GM19351 (cell line): ENCODE results near the gene A1BG.

Source experiments
- ATAC-seq: cut with Tn5 transposase; IDR thresholded peaks from one replicate; pipeline ENCODE4 v1.9.1; 2021; ENCODE audit warnings: mild to moderate bottlenecking, moderate library complexity; ENCODE audit not compliant: unreplicated experiment

The A1BG gene

DNA sequence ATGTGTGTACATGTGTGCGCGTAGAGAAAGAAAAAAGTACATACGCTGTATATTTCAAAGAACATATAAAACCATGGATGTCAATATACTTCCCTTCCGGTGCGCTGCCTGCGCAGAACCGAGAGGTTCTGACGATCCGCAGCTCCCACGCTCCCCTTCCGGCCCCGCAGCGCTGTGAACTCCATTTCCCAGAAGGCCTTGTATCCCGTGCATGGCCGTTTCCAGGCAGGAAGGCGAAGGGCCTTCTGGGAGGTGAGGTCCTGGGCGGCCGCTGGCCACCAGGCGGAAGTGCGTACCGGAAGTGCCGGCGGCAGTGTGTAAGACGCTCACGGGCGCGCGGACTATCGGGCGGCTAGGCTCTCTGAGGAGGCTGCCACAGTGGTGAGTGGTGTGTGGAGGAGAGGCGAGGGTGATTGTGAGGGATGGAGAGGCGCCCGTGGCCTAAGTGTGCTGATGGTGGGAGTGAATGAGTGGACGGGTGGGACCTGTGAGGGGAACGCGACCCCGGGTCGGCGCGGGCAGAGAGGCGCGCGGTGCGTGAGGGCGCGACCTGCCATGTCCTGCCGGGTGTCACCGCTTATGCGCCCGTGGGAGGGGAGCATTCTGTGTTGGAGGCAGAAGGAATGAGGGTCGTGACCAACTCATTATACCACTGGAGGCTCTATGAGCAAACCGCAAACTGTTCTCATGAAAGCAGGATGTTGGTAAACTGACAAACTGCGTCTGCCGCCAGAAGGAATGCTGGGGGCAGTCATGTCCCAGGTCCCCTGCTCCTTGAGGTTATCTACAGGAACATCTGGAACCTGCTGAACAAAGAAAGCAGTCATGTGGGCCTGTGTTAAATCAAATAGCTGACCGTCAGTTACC lies 48.0 kb downstream of the A1BG start, which contains the start of gene ERVK3-1:
TSS of gene ERVK3-1 (plus strand) at position 313 of the 867 bp plus-strand sequence. CDS start 6,792 bp downstream, outside the sequence.
- ATAC-seq, result peak; percentile 93

DNA sequence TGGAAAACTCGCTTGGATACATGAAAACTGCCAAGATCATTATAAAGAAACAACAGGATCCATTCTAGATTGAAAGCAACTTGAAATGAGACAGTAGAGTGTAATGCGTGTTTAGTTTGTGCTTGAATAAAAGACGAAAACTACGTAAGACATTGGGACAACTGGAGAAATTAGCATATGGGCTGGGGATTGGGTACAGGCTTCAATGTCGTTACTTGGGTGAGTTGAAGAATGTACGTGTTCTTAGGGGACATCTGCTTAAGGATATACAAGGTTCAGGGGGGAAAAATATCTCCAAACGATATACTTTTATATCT lies 48.6 kb downstream of the A1BG start:
- ATAC-seq, result no peak

- no peak for ATAC-seq
Observed at GRCh38 chr19:58304255-58304654, 49.0 kb downstream of the A1BG start.

- ATAC-seq, result no peak
Observed at GRCh38 chr19:58300620-58301019, 52.7 kb downstream of the A1BG start.

GRCh38 chr19:58296104-58296503 lies 57.2 kb downstream of the A1BG start:
- no peak for ATAC-seq
